NCI-H446 treated with DMSO at 0.1 percent for 48 hours (cell line): ENCODE results near the gene CRELD2.

Experiments
- DNase-seq: peaks from one replicate; lab custom pipeline; 2025; lab: John Stamatoyannopoulos, UW

CRELD2 gene

DNA sequence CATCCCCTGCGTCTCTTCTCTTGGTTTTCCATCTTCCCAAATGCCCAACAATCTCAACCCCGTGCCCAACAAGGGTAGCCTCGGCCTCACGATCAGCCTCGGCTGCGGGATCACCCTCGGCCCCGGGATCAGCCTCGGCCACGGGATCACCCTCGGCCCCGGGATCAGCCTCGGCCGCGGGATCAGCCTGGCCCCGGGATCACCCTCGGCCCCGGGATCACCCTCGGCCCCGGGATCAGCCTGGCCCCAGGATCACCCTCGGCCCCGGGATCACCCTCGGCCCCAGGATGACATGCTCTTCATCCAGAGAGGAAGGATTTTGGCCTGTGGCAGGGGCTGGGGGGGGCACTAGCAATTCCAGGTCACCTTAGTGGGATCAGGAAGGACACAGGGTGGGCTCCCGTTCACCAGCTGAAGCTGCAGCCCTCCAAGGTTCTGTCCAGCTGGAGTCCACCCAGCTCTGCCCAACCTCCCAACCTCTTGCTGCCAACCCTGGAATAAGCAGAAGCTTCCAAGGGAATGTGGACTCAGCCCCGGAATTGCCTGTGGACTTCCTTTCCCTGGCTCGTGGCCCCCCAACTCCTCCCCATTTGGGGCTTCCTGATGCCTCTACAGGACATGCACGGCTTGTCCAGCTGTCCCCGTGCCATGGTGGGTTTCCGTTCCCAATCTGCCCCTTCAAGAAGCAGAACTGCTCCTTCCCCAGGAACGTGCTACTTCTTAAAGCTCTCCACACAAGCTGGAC is 6.4 kb upstream of the CRELD2 start:
- no peak for DNase-seq

DNA sequence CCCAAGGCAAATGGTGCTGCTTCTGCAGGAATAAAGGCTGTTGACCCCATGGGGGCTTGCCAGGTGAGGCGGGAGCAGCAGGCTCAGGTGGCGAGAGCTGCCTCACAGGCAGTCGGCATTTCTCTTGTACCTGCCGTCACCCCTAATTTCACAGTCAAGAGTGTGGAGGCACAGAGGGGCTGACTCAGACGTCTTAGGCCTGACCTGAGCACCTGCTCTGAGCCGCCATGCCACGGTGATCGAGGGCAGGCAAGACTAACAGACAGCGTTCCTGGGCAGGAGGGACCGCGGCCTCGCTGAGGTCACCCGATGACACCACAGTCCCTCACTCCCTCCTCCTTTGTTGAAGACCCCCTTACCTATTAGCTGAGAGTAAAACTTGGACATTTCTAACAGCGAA is 5.4 kb upstream of the CRELD2 start:
- DNase-seq = no peak

DNA sequence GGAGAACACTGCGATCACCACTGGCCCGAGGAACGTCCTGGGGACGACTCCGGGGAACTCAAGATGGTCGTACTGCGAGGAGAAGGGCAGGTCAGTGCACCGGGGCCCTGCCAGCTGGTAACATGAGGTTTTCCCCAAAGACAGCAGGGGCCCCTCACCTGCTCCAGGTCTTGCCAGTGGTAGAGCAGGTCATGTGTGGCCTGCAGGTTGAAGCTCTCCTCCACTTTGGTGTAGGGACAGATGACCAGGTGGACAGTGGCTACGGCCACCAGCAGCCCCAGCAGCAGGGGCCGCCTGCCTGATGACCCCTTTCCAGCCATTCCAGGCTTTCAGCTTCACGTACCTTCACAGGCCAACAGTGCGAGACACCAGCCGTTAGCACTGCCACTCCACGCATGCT is 5.0 kb upstream of the CRELD2 start:
- no peak for DNase-seq

DNA sequence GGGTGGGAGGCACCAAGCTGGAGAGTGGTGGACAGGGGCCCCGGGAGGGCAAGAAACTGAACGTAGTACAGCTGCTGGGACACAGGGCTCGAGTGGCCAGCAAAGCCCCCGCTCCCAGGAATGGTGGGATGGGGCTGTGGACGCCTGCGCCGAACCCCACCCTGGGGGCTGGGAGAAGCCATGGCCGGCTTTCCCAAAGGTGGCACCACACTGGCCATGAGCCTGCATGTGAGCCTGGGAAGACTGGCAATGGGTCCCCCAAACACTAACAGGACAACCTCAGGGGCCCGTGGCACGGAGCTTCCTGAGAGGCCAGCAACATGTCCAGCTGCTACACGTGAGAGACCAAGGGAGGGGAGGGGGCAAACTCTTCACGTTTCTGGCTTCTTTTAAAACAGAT is 4.2 kb upstream of the CRELD2 start:
- no peak for DNase-seq

DNA sequence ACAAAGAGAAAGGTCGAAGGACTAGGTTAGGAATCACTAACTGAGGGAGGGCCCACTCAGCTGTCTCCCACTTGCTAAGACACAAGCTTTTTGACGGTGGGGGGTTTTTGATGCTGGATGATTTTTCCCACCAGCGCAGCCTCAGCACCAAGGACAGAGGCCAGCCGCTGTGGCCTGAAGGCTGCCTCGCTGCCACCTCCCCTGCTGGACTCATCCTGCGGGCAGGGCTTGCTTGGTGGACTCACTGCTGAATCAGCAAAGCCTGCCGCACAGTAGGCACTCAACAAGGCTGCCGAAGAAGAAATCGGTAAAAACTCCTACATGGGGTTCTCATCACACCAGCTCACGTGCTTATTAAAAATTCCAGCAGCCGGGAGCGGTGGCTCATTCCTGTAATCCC is 2.8 kb upstream of the CRELD2 start:
- DNase-seq = no peak

DNA sequence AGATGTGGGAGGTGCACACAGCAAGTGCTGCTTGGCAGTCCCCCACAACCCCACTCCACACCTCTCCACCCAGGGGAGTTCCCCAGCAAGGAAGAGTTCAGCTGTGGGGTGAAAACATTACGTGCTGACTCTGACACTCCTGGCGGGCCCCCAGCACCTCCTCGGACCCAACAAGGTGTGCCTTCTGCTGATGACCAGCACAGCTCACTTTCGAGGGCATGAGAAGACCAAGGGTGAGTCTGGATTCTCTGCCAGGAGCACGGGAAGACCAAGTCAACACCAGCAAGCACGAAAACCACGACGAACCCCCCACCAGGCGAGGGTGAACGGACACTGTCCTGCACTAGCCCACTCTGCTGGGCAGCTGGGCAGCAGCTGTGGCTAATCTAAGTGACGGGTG is 1.6 kb upstream of the CRELD2 start:
- DNase-seq = no peak

DNA sequence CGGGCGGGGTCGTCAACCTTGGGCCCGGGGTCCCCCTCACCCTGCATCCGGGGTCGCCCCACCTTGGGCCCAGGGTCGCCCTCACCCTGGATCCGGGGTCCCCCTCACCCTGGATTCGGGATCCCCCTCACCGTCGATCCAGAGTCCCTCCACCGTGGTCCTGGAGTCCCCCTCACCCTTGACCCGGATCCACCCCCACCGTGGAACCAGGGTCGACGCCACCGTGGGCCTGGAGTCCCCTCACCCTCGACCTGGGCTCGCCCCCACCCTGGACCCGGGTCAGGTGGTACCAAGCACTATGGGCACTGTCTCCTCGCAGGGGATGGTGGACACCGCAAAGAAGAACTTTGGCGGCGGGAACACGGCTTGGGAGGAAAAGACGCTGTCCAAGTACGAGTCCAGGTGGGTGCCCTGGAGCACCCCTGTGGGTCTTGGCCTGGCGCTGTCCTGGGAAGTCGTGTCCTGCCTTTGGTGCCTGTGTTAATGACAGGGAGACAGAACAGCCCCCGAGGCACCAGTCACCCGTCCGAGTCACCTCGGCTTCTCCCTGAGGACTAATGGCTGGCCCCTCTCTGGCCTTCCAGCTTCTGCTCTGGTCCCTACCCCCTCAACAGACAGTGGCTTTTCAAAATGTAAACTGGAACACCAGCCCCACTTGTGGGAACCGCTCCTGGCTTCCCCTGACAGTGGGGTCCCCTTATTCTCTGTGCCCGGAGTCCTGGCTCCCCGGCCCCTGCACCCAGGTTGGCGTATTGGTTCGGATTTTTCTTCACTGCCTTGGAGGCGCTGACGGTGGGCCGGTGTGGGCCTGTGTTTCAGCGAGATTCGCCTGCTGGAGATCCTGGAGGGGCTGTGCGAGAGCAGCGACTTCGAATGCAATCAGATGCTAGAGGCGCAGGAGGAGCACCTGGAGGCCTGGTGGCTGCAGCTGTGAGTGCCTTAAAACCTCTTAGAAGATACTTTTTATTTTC is 762 bp downstream of the CRELD2 start:
- no peak for DNase-seq

DNA sequence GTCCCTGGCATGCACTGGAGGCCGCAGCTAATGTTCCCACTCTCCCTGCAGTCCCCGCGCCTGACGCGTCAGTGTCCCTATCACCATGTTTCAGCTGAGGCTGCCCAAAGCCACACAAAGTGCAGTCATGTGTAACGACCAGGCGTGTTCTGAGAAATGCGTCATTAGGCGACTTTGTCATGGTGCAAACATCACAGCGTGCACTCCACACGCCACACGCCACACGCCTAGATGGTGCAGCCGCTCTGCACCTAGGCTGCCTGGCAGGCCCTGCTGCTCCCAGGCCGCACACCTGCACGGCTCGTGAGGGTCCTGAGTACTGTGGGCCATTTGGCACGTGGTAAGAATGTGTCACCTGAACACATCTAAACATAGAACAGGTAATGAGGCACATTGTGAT is 2.4 kb downstream of the CRELD2 start:
- DNase-seq = no peak

DNA sequence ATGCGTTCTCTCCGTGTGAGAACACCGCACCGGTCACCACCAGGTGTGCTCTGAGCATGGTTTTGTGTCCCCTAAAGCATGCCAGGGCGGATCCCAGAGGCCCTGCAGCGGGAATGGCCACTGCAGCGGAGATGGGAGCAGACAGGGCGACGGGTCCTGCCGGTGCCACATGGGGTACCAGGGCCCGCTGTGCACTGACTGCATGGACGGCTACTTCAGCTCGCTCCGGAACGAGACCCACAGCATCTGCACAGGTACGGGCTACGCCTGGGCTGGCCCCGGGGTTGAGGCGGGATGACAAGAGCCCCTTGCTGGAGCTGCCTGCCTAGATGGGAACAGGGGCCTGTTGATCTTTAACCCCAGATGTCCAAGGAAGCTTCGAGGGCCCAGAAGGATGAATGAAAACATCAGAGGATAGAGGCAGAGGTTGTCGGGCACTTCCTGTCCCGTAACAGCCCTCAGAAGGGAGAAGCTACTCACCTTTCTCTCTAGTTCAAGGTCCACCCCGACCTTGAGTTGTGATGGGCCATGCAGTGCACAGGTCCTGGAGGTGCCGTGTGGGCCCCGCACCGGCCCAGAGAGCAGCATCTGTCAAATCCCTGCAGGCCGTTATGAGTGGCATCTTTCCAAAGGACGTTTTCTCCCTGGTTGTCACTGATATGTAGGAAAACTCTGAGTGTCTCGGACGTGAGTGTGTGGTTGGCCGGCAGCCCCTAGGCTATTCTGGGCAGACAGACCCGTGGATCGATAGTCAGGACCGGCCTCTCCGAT is 3.3 kb downstream of the CRELD2 start:
- DNase-seq = no peak

DNA sequence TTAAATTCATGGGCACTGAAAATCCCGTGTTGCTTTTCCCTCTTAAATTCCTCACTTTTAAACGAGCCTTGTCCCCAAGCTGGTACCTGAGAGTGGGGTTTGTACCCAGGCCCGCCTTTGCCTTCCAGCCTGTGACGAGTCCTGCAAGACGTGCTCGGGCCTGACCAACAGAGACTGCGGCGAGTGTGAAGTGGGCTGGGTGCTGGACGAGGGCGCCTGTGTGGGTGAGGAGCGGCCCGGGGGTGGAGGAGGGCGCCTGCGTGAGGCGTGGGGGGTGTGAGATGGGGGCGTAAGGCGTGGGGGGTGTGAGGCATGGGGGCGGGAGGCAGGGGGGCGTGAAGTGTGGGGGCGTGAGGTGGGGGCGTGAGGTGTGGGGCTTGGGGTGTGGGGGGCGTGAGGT is 4.0 kb downstream of the CRELD2 start:
- no peak for DNase-seq

DNA sequence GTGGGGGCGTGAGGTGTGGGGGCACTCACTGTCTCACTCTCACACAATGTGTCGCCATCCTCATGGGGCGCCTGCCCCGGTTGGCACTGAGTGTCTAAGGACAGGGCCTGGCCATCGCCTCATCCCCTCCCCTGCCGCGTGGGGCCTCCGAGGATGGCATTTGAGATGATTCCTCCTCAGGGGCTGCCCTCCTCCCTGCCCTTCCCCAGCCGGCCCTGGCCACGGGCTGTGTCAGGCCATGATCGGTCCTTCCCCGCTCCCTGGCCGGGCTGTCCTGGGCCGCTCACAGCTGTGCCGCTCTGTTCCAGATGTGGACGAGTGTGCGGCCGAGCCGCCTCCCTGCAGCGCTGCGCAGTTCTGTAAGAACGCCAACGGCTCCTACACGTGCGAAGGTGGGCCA is 4.5 kb downstream of the CRELD2 start:
- no peak for DNase-seq

DNA sequence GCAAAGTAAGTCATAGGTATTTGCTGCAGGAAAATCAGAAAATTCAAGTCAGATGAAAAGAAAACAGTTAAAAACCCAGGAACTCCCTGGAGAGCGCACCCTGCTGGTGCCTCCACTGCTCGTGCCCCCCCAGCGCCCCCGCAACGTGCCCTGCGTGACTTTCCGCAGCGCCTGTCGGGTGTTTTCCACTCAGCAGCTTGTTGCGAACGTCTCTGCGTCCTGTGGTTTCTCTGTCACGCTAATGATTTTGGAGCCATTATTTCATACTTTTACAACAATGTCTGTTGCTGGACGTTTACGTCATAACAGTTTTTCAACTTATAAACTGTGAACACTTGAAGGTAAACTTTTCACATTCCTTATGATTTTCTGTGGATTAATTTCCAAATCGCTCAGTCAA is 5.0 kb downstream of the CRELD2 start:
- DNase-seq = no peak

DNA sequence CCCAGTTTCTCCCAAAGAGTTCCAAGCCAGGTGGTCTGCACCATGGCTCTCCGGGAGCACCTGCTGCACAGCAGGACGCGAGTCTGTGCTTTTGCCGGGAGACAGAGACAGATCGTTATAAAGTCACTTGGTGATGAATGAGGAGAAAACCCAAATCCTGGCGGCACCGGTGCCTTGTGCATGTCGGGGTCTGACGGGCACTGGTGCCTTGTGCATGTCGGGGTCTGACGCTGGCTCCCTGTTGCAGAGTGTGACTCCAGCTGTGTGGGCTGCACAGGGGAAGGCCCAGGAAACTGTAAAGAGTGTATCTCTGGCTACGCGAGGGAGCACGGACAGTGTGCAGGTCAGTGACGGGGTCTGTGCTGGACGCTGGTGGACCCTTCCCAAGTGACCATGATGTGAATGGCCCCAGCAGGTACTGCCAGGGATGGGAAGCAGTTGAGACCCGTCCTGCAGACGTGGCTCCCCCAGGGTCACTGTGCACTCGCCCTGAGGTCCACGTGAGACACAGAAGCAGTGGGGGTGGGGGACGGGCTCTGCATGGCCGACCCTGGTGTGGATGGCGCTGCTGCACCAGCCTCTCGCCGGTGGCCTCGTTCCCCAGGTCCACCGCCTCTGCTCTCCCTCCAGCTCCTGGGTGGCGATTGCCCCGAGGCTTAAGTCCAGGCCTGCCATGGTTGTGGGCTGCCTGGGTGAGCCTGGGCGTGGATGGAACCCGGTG is 5.8 kb downstream of the CRELD2 start:
- no peak for DNase-seq

DNA sequence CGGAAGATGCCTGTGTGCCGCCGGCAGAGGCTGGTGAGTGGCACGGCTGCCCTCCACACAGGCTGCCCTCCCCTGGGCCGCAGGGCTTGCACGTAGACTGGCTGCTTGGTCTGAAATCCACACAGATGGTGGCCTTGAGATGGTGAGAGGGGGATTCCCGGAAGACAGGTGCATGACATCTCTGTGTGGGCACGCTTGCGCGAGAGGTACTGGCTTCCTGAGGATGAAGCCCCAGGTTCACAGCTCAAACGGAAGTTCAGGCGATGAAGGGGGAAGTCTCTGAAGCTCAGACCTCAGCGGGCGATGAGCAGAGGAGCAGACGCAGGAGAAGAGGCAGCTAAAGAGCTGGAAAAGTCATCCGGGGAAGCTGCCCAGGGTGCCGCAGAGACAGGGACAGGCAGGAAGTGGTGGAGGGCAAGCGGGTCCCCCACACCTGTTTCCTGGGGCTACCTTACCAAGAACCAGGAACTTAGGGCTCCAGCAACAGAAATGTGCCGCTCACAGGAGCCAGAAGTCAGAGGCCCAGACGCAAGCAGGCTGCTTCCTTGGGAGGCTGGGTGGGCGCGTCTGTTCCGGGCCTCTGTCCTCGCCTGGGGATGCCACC is 7.2 kb downstream of the CRELD2 start:
- no peak for DNase-seq

DNA sequence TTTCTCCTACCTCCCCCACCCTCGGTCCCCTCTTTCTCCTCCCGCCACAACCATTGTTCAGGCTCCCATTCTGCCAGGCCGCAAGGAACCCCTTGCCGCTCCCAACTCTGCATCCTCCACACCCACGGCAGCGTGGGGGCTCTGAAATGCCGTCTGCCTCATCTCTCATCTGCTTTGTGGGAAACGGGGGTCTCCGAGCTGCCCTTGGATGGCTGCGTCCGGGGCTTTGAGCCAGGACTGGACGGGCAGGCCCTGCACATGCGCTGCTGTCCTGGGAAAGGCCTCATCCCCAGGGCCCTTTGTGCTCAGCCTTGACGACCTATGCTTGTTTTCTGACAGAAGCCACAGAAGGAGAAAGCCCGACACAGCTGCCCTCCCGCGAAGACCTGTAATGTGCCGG is 8.5 kb downstream of the CRELD2 start:
- DNase-seq = no peak

DNA sequence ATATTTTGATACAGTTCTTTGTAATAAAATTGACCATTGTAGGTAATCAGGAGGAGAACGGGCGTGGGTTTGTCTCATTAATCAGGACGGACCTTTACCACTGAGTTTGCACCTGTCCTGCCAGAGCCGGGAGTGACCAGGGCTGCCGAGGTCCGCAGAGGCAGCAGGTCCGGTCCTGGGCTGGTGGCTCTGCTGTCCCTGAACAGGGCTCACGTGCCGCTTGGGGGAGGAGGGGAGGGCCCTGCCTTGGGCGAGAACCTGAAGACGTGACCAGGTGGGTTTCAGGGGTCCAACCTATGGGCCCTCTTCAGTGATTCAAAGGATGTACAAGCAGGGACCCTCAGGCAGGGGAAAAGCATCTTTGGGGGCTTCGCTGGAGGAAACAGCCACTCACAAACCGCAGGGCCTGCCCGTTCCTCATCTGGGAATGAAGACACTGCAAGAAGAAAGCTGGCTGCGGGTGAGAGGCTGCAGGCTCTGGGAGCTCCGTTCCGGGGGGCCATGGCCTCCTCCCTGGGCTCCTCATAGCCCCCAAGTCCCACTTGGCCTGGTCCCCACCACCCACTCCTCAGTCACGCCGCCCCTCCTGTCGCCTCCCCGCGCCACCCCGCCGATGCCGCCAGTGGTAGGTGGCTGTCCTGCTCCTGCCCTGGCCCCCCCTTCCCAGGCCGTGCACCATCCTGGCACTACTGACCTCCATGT is 9.2 kb downstream of the CRELD2 start:
- DNase-seq = no peak

DNA sequence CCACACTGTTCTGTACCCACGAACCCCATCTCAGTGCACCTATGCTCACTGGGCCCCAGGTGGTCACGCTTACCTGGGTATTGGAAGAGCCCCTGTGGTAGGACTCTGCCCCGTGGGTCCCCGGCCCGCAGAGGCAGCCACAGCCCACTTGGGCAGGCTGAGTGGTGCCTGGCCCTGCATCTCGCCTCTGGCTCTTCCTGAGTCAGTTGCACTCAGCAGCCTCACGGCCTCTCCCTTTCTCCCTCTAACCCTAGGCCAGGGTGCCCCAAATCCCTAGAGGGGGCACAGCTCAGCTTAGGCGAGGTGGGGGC is 9.7 kb downstream of the CRELD2 start:
- DNase-seq = no peak

DNA sequence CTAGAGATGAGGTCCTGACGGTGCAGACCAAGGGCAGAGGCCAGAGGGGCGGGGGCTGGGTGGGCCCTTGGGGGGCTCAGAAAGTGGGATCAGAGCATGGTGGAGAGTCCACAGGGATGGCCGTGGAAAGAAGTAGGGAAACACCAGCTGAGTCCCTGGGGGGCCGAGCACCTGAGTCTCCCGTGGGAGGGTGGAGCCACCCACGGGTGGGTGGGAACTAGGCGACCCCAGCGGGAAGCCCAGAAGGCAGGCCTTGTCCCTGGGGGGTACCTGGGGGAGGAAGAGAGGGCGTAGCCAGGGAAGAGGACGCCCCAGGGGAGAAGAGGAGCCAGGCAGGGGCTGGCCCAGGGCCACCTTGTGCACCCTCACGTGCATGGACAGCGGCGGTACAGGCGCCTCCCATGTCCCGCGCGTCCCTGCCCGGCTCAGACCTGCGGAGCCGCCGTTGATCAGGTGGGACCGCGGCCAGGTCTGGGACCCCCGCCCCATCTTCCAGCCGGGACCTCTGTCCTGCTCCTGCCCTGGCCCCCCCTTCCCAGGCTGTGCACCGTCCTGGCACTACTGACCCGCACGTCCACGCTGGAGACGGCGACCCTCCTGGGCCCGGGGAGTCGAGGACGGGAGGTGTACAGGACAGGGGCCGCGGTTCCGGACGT is 10.2 kb downstream of the CRELD2 start:
- no peak for DNase-seq

DNA sequence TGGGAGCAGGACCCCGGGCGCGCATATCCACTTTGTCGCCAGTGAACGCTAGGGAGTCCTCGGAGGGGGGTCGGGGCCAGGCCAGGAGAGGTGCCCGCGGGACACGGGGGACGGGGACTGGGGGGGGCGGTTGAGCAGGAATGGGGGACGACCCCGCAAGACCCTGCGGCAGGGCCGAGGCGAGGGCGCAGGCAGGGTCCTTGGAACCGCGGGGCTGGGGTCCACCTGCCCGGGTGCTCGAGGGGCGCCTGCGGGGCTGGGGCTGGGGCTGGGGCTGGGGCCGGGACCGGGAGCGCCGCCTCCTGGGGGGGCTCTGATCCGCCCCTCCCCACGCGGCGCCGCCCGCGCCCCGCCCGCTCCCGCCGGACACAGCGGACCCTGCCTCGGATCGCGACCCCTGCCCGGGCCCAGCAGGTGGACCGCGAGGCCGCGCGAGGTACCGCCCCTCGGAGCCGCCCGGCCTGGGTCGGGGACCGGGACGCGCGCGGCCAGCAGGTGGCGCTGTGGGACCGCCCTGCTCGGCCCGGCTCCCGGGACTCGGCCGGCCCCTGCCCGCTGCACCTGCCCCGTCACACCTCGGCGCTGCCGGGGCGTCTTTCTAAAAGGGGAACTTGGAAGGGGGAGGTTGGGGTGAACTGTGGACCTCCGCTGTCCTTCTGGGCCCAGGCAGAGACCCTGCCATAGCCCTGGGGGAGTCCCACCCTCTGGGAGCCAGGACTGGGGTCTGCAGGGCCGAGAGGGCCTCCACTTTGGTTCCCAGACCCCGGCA is 11.0 kb downstream of the CRELD2 start:
- DNase-seq = no peak
